Putamen (tissue), 1 donor: ENCODE results near the gene TRPC3.

Experiments used
- DNase-seq: peaks from one replicate; pipeline ENCODE4 v3.0.0-alpha.2; 2016; ENCODE audit warnings: low spot score

TRPC3 gene

DNA sequence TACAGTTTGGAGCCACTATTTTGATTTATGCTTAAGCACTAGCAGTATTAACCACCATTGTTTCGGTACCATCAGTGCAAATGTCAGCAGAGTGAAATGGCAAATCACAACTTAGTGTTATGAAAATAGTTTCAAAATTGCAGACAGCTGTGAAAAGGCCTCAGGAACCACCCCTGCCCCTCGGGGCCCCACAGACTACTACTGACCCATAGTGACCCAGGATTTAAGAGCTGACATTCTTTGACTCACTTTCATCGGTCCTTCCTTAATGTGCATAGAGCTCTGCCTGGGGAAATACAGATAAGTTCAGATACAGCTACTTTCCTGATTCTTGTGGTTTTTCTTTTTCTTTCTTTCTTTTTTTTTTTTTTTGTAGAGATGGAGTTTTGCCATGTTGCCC is 78.3 kb downstream of the TRPC3 start:
- DNase-seq = no peak

DNA sequence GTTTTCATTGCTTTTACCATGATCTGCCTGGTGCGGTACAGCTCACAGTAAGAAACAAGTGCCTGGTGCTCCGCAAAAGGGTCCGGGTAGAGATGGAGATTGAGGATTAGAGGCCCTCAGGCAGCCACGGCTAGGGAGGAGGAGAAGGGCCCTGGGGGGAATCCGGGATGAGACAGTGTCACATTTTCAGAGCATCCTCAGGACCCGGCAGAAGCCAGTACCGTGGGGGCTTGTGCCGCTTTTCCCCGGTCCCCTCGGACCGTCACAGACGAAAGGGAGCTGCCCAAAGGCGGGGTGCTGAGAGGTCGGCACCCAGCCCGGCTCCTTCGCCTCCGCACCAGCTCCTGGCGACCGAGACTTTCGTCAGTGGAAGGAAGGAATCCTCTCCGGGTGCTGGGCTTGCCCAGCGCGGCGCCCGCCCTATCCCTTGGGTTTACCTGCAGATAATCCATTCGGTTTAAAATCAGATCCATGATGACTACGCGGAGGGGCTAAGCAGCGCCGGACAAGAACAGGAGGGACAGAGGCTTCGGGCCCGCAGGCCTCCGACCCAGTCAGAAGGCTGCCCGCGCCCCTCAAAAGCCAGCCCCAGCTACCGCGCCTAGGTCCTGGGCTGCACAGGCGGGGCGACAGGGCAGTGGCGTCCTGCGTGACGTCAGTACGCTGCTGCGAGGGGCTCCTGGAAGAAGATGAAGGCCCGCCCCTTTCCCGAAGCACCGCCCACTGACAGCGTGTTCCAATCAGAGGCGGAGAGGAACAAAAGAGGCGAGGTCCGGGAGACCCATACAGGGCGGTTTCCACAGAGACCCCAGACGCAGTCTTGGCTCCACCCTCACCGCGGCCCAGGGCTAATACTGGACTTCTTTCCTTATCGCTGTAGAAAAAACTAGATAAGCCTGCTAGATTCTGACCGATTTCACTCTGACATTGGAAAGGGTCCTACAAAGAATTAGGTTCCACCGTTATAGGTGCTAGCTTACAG is 81.7 kb downstream of the TRPC3 start, which contains the start of gene BBS7:
TSS of gene BBS7 (minus strand) at position 634 of the 982 bp plus-strand sequence. CDS start at position 473, 161 bp downstream.
- DNase-seq = peak; percentile 97

DNA sequence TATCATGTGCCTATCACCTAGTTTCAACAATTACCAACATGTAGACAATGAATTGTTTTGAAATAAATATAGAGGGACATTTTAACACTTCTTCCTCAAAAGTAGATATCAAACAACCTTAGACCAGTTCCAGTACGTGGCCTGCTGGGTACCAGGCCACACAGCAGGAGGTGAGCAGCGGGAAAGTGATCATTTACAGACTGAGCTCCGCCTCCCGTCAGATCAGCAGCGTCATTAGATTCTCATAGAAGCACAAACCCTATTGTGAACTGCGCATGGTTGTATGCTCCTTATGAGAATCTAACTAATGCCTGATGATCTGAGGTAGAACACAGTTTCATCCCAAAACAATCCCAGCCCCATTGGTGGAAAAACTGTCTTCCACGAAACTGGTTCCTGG is 88.1 kb downstream of the TRPC3 start:
- no peak for DNase-seq

DNA sequence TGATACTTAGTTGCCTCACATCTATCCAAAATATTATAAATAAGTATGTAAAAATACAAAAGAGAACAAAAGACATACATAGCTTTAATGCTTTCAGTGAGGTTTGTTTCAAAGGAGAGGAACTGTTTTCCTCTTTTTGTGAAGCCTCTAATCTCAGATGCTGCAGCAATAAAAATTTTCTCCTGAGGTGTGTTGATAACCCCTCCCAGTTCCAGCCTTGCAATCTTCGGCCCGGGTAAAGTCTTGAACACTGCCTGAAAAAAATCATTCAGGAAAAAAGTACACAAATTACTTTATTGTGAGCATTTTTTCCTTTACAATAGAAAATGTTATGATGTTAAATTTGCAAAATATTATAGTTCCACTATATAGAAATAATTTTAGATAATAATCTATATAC is 90.4 kb downstream of the TRPC3 start:
- no peak for DNase-seq

GRCh38 chr4:121860121-121860520 is 91.7 kb downstream of the TRPC3 start:
- no peak for DNase-seq

GRCh38 chr4:121851354-121851753 is 100.5 kb downstream of the TRPC3 start:
- DNase-seq = no peak

DNA sequence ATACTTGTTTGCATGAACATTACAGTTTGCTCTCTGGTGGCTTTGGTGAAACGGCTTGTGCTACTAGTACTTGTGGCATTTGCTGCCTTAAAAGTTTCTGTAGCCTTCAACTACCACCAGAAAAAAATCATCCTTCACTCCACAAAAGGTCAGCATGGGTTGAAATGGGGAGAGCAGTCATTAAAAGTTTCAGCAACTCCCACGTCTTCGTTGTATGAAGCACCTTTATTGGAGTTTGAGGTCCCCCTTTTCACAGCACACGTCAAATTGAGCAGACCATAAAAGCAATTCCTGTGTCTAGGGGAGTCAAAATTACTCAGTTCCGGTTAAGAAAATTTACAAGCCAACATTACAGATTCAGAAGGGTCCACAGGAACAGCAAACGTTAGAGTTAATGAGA is 105.2 kb downstream of the TRPC3 start:
- DNase-seq = no peak

DNA sequence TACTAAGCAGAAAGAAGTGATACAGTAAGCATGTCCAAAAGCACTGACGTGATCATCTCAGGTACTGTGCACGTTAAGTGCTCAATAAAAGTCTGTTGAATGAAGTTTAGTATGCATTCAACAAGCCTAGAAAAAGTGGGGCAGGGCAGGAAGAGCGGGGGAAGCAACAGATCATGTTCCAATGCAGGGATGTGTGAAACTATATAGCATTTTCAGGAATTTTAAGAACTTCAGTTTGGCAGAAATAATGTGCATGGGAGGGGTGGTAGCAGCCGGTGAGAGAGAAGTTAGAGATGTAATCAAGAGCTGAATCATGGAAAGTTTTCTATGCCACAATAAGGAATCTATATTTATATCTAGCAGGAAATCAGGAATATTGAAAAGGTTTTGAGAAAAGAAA is 109.0 kb downstream of the TRPC3 start:
- DNase-seq = peak; percentile 33

GRCh38 chr4:121838136-121838535 is 113.7 kb downstream of the TRPC3 start:
- DNase-seq = no peak

DNA sequence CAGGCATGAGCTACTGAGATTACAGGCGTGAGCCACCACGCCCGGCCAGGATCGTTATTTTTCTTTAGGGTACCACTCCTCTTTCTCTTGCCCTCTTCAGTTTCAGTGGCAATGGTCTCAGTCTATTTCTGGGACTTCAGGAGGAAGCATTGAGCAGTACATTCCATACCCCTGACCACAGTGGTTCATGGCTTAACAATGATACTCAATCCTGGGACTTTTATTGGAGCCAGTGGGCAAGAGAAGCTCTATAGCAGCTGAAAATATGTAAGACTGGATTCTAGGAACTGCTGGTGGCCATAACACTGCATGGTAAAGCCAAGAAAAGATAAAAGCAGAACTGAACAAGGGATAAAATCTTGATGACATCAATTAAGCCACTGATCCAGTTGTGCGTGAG is 122.3 kb downstream of the TRPC3 start:
- DNase-seq = no peak
